Esophagus muscularis mucosa (tissue), 4 donors: Measurements from ENCODE around the gene CENPX.
"Not testable (repeated sequence)": the region's sequence is repeated elsewhere in the genome, so short reads cannot be mapped to it uniquely, and the experiment has no call there.

Experiments used
- EP300 ChIP-seq: sonication (generic); formaldehyde crosslinking; IDR thresholded peaks from one replicate; pipeline ENCODE4 v1.6.1; 2017; ENCODE audit warnings: antibody characterized with exemption
- POLR2A ChIP-seq: fragments of 450-650 bp; IDR thresholded peaks from one replicate; pipeline ENCODE4 v1.6.1; 2017; ENCODE audit warnings: antibody characterized with exemption, moderate library complexity, mild to moderate bottlenecking, low read depth
- POLR2AphosphoS5 ChIP-seq, 2 donors: sonication (generic); formaldehyde crosslinking; IDR thresholded peaks; one replicate each; pipeline ENCODE4 v1.6.1; 2017; ENCODE audit warnings: antibody characterized with exemption in 2 of 2
- TF ChIP-seq, protein P1 (sequence below), 3 experiments: fragments of 200-600 bp in 2 of 3; fragments of 450-650 bp in 1 of 3; sonication (generic) in 2 of 3; IDR thresholded peaks; one replicate each; pipeline ENCODE4 v1.5.1; 2017 to 2019; ENCODE audit warnings: antibody characterized with exemption in 3 of 3, mild to moderate bottlenecking in 2 of 3, moderate library complexity in 1 of 3

DNA sequence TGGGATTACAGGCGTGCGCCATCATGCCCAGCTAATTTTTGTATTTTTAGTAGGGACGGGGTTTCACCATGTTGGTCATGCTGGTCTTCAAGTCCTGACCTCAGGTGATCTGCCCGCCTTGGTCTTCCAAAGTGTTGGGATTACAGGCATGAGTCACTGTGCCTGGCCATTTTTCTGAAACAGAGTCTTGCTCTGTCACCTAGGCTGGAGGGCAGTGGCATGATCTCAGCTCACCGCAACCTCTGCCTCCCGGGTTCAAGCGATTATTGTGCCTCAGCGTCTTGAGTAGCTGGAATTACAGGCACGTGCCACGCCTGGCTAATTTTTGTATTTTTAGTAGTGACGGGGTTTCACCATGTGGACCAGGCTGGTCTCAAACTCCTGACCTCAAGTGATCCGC, 41.2 kb downstream of the CENPX start:
- not testable (repeated sequence) for TF ChIP-seq EP300; POLR2AphosphoS5 (IDR thresholded peaks at IDR 0.05); POLR2A
- TF ChIP-seq, protein P1, sequence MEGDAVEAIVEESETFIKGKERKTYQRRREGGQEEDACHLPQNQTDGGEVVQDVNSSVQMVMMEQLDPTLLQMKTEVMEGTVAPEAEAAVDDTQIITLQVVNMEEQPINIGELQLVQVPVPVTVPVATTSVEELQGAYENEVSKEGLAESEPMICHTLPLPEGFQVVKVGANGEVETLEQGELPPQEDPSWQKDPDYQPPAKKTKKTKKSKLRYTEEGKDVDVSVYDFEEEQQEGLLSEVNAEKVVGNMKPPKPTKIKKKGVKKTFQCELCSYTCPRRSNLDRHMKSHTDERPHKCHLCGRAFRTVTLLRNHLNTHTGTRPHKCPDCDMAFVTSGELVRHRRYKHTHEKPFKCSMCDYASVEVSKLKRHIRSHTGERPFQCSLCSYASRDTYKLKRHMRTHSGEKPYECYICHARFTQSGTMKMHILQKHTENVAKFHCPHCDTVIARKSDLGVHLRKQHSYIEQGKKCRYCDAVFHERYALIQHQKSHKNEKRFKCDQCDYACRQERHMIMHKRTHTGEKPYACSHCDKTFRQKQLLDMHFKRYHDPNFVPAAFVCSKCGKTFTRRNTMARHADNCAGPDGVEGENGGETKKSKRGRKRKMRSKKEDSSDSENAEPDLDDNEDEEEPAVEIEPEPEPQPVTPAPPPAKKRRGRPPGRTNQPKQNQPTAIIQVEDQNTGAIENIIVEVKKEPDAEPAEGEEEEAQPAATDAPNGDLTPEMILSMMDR (IDR thresholded peaks at IDR 0.05): not testable (repeated sequence)
